ENCODE results near the gene HIGD1A. TPM values are rescaled to one million over a fixed set of nuclear protein-coding genes. Genes with fewer than 3 reads are reported as not detected.

Gene HIGD1A
- total RNA-seq, 1 donor from 2014 or later, result 91.6 TPM

DNA sequence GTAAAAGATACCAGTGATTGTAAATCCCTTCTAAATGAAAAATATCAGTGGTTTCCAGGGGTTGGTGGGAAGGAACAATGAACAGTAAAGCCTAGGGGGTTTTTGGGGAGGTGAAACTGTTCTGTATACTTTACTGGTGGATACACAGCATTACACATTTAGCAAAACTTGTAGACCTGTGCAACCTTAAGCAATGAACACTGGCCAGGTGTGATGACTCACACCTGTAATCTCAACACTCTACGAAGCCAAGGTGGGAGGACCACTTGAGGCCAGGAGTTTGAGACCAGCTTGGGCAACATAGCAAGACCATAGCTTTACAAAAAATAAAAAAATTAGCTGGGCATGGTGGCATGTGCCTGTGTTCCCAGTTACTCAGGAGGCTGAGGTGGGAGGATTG is 33.0 kb downstream of the HIGD1A start:
- Mint-ChIP-seq H3K27ac (no peak overlapping the region), H3K27me3 (peaks cover 18% of the 10 kb centered on the region), H3K9me3 (no peaks in the 10 kb centered on the region), H3K4me3 (no peak overlapping the region), H3K4me1 (peaks cover 11% of the 10 kb centered on the region), H3K36me3 (ENCODE audit: low read depth) (no peaks in the 10 kb centered on the region)
- no peak for DNase-seq
- intact Hi-C loops (cut with micrococcal nuclease), result no loop called here

DNA sequence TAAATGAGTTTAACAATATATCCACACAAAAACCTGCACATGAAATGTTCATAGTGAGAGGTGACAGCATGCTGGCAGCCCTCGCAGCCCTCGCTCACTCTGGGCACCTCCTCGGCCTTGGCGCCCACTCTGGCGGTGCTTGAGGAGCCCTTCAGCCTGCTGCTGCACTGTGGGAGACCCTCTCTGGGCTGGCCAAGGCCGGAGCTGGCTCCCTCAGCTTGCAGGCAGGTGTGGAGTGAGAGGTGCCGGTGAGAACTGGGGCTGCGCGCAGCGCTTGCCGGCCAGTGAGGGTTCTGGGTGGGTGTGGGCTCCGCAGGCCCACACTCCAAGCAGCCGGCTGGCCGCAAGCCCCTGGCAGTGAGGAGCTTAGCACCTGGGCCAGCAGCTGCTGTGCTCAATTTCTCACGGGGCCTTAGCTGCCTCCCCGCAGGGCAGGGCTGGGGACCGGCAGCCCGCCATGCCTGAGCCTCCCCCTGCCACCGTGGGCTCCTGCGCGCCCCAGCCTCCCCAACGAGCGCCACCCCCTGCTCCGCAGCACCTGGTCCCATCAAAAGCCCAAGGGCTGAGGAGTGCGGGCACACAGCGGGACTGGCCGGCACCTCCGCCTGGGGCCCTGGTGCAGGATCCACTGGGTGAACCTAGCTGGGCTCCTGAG is 34.7 kb downstream of the HIGD1A start:
- H3K4me3 Mint-ChIP-seq, result no peak overlapping the region
- intact Hi-C loops (cut with micrococcal nuclease), result no loop called here
- no peaks in the 10 kb centered on the region for H3K36me3 Mint-ChIP-seq (ENCODE audit: low read depth)
- no peak for DNase-seq
- peaks cover 11% of the 10 kb centered on the region for H3K4me1 Mint-ChIP-seq
- H3K27ac Mint-ChIP-seq, result no peak overlapping the region
- peaks cover 23% of the 10 kb centered on the region for H3K27me3 Mint-ChIP-seq
- H3K9me3 Mint-ChIP-seq, result no peaks in the 10 kb centered on the region

DNA sequence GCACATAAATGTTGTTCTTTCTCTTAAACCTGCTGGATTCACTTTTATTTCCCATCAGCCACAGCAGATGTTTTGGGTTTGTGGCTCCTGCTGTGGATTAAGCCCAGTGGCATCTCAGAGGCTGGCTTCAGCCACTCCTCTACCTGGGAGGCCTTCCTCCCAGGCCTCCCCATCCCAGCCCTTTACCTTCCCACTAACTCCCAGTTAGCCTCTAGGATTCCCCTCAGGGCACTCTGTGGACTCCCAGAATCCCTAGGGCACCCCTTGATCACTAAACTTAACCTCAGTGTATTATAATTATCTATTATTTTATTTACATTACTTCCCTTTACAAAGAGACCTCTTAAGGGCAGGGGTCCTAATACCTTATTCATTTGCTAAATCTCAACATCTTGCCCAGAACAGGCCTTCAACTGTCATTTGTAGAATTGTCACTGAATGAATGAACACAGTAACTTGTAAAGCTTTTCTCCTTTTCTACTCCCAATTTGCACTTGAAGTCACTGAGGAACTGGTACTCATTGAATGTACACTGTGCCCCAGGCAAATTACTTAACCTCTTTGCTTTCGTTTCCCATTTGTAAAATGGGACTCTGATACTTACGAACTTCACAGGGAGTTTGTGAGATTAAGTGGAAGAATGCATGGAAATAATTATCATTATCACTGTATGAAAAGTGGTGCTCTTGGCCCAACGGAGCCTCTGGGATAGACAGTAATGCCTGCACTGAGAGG is 39.6 kb downstream of the HIGD1A start:
- Mint-ChIP-seq H3K4me1 (no peaks in the 10 kb centered on the region), H3K27me3 (peaks cover 12% of the 10 kb centered on the region), H3K4me3 (no peak overlapping the region), H3K27ac (no peak overlapping the region), H3K9me3 (no peaks in the 10 kb centered on the region), H3K36me3 (ENCODE audit: low read depth) (no peaks in the 10 kb centered on the region)
- intact Hi-C loops (cut with micrococcal nuclease), result no loop called here
- DNase-seq, result no peak

DNA sequence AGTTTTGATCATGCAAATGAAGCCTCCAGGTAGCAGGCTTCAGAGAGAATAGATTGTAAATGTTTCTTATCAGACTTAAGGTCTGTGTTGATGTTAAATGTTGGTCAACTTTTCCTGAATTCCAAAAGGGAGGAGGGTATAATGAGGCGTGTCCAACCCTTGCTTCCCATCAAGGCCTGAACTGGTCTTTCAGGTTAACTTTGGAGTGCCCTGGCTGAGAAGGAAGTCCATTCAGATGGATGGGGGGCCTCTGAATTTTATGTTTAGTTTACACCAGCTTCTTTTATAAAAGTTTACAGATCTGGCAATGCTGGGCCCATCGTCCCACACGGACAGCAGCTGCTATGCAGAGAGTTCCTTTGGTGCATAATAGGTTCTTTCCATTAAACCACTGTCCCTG is 40.2 kb downstream of the HIGD1A start:
- intact Hi-C loops (cut with micrococcal nuclease), result no loop called here
- Mint-ChIP-seq H3K36me3 (ENCODE audit: low read depth) (no peaks in the 10 kb centered on the region), H3K27ac (no peak overlapping the region), H3K9me3 (no peaks in the 10 kb centered on the region), H3K4me1 (no peaks in the 10 kb centered on the region), H3K4me3 (no peak overlapping the region), H3K27me3 (peaks cover 14% of the 10 kb centered on the region)
- DNase-seq, result no peak

DNA sequence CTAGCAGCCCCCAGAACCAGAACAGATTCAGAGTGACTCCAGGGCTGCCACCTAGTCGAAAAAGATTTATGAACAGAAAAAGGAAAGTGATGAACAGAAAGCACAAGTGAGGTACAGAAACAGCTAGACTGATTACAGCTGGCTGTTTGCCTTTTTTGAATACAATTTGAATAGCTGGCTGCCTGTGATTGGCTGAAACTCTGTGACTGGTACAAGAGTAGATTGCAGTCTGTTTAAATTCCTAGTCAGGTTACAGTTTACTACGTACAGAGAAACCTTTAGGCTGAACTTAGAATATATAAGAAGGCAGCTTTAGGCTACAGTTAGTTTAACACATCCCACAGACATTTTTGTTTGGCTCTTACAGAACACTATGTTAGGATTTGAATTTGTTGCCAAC is 41.3 kb downstream of the HIGD1A start:
- Mint-ChIP-seq H3K9me3 (no peaks in the 10 kb centered on the region), H3K27me3 (peaks cover 20% of the 10 kb centered on the region), H3K36me3 (ENCODE audit: low read depth) (no peaks in the 10 kb centered on the region), H3K4me3 (no peak overlapping the region), H3K4me1 (no peaks in the 10 kb centered on the region), H3K27ac (no peak overlapping the region)
- intact Hi-C loops (cut with micrococcal nuclease), result no loop called here
- no peak for DNase-seq

DNA sequence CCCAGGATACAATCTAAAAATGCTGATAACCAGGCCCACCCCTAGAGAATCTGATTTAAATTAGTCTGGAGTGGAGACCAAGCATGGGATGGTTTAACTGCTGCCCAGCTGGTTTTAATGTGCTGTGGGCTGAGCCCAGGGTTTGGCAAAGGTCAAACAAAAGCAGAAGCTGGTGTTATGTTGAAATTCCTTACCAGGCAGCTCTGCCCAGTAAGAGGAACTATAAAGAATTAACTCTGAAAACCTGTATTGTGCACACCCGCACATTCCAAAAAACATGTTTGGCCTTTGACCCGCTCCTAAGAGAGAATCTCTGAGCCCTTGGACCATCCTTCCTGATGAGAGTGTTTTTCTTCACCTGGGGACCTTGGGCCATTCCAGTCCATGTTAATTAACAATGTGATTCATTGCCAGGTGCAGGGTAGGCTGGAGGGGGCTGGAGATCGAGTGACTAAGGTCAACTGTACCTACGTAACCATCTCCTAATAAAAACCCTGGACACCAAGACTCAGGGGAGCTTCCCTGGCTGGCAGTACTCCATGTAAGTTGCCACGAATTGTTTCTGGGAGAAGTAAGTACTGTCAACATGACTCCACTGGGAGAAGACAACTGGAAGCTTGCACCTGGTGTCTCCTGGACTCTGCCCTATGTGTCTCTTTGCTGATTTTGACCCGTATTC is 42.1 kb downstream of the HIGD1A start:
- no peaks in the 10 kb centered on the region for H3K4me1 Mint-ChIP-seq
- H3K4me3 Mint-ChIP-seq, result no peak overlapping the region
- no peak overlapping the region for H3K27ac Mint-ChIP-seq
- DNase-seq, result no peak
- no peaks in the 10 kb centered on the region for H3K36me3 Mint-ChIP-seq (ENCODE audit: low read depth)
- H3K9me3 Mint-ChIP-seq, result no peaks in the 10 kb centered on the region
- intact Hi-C loops (cut with micrococcal nuclease), result no loop called here
- H3K27me3 Mint-ChIP-seq, result peaks cover 21% of the 10 kb centered on the region

DNA sequence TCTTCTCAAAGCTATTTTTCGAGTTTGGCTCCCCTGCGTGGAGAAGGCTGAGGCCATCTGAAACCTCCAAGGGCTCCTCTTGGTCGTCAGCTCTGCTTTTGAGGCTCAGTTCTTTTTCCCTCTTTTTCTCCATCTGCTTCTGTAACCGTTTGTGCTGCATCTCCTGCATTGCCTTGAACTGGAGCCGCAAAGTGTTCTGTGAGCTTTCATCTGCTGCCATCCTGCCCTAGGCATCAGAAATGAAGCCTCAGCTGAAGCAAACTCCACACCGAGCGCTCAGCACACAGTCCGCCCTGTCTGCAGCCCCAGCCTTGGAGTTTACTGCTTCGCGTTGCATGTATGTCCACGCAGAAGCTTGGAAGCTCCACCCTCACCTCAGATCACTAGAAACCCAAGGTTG is 46.2 kb downstream of the HIGD1A start:
- intact Hi-C loops (cut with micrococcal nuclease), result no loop called here
- H3K4me3 Mint-ChIP-seq, result no peak overlapping the region
- no peak for DNase-seq
- H3K9me3 Mint-ChIP-seq, result no peaks in the 10 kb centered on the region
- no peak overlapping the region for H3K27ac Mint-ChIP-seq
- H3K36me3 Mint-ChIP-seq (ENCODE audit: low read depth), result no peaks in the 10 kb centered on the region
- peaks cover 17% of the 10 kb centered on the region for H3K27me3 Mint-ChIP-seq
- H3K4me1 Mint-ChIP-seq, result peaks cover 2% of the 10 kb centered on the region

DNA sequence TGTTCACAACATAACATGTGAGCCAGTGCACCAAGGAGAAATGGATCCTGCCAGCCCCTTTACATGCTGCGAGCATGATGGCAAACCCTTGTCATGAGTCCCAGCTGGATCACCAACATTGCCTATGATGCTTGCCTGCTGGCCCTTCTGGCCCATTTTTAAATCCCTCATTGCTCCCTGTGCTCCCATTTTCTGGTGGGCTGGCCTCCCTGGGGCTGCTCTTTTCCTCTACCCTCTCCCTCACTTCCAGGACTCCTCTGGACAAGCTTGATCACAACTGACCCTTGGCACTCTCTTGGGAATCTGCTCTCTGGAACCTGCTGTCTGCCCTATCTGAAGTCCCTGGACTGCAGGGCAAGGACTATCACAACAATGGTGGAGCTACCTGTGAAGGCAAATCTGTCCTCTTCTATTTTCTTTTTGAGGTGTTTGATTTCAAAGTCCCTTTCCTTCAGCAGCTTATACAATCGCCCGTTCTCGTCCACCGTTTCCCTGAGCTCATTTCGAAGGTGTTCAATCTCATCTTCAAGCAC is 47.5 kb downstream of the HIGD1A start:
- DNase-seq, result no peak
- Mint-ChIP-seq H3K27me3 (peaks cover 17% of the 10 kb centered on the region), H3K9me3 (no peaks in the 10 kb centered on the region), H3K36me3 (ENCODE audit: low read depth) (no peaks in the 10 kb centered on the region), H3K27ac (no peak overlapping the region), H3K4me3 (no peak overlapping the region), H3K4me1 (peaks cover 2% of the 10 kb centered on the region)
- intact Hi-C loops (cut with micrococcal nuclease), result no loop called here

DNA sequence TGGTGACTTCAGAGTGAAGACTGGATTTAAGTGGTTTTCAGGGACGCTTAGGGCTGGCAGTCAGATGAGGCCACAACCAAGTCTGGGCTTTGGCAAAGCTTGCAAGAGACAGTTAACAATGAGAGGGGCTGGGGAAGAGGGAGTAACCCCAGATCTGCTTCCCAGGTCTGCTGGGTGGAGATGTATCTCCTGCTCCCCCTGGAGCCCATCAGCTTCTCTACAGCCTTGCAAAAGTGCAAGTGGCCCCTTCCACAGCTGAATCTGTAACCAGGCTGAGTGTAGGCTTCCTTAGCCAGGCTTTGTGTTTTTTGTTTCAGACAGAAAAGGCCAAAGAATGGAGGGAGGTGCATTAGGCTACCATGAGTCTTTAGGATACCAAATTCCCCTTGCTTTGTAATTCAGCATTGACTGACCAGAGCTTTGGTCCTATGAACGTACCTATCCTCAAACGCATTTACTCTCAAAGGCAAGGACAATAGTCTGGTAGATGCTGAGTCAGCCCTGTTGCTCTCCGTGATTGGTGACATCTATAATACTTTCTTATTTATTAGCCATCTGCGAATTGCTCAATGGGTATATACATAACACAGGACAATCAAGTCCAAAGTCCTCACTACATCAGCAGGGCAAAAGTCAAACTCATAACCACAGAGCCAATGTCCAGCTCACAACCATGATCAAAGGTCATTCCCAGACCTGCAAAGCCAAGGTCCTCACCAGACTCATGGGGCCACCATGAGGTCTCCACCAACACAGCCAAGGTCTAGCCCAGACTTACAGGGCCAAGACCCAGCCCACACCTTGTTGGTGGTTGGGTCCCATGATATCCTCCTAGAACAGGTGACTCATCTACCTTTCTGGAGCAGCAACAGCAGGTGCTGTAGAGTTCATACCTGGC is 48.4 kb downstream of the HIGD1A start:
- intact Hi-C loops (cut with micrococcal nuclease), result no loop called here
- H3K9me3 Mint-ChIP-seq, result no peaks in the 10 kb centered on the region
- peaks cover 2% of the 10 kb centered on the region for H3K4me1 Mint-ChIP-seq
- no peak overlapping the region for H3K27ac Mint-ChIP-seq
- no peaks in the 10 kb centered on the region for H3K36me3 Mint-ChIP-seq (ENCODE audit: low read depth)
- no peak overlapping the region for H3K4me3 Mint-ChIP-seq
- peaks cover 15% of the 10 kb centered on the region for H3K27me3 Mint-ChIP-seq
- peak; percentile 67 for DNase-seq

DNA sequence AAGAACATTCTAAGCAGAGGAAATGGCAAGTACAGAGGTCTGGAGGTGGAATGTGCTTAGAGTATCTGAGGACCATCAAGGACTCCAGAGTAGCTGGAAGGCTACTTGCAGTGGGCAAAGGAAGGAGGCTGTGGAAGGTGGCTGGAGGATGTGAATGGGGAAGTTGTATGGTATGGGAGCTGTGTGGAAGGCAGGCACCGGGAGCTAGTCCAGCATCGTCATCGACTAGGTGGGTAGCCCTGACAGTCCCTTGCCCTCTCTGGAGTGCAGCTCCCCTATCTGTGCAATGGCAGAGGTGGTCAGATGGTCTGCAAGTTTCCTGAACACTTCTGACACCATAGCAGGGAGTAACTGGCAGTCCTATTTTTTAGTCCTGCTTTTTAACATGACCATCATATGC is 50.5 kb downstream of the HIGD1A start:
- no peak for DNase-seq
- no peak overlapping the region for H3K4me3 Mint-ChIP-seq
- peaks cover 6% of the 10 kb centered on the region for H3K4me1 Mint-ChIP-seq
- no peaks in the 10 kb centered on the region for H3K36me3 Mint-ChIP-seq (ENCODE audit: low read depth)
- H3K27ac Mint-ChIP-seq, result no peak overlapping the region
- H3K9me3 Mint-ChIP-seq, result no peaks in the 10 kb centered on the region
- peaks cover 14% of the 10 kb centered on the region for H3K27me3 Mint-ChIP-seq
- intact Hi-C loops (cut with micrococcal nuclease), result no loop called here

DNA sequence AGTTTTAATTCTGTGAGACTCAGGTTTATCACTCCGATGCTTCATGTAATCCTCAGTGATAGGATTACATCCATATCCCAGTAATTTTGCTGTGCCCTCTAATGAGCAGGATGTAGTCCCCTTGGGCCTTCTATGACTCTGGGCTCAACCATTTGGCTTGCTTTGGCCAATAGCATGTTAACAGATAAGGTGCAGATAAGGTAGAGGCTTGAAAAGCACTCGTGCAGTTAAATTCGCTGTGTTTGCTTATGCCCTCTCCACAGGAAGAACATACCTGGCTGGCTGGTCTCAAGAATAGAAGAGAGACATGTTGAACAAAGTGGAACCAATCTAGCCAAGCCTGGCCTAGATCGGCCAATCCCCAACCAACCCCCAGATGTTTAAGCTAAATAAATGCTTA is 51.3 kb downstream of the HIGD1A start:
- Mint-ChIP-seq H3K36me3 (ENCODE audit: low read depth) (no peaks in the 10 kb centered on the region), H3K9me3 (no peaks in the 10 kb centered on the region), H3K27ac (no peak overlapping the region), H3K27me3 (peaks cover 7% of the 10 kb centered on the region), H3K4me3 (no peak overlapping the region), H3K4me1 (peaks cover 12% of the 10 kb centered on the region)
- intact Hi-C loops (cut with micrococcal nuclease), result no loop called here
- DNase-seq, result no peak

DNA sequence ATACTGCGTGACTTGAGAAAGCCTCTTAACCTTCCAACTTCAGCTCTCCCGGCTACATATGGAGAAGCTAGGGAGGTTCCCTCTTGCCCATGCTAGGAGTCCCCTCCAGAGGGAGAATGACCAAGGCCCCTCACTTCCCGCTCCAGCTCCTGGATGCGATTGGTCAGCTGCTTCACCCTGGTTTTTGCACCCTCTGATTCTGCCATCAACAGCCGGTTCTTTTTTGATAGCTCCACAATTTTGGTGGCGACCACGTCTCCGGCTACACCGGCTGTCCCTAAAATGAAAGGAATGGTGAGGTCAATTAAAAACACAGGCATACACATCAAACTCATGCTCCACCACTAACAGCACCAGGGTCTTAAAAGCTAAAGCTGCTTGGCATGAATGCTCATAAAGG is 51.8 kb downstream of the HIGD1A start:
- no peak overlapping the region for H3K4me3 Mint-ChIP-seq
- no peaks in the 10 kb centered on the region for H3K36me3 Mint-ChIP-seq (ENCODE audit: low read depth)
- H3K27ac Mint-ChIP-seq, result no peak overlapping the region
- intact Hi-C loops (cut with micrococcal nuclease), result no loop called here
- DNase-seq, result no peak
- H3K9me3 Mint-ChIP-seq, result no peaks in the 10 kb centered on the region
- peaks cover 6% of the 10 kb centered on the region for H3K27me3 Mint-ChIP-seq
- H3K4me1 Mint-ChIP-seq, result peaks cover 17% of the 10 kb centered on the region

DNA sequence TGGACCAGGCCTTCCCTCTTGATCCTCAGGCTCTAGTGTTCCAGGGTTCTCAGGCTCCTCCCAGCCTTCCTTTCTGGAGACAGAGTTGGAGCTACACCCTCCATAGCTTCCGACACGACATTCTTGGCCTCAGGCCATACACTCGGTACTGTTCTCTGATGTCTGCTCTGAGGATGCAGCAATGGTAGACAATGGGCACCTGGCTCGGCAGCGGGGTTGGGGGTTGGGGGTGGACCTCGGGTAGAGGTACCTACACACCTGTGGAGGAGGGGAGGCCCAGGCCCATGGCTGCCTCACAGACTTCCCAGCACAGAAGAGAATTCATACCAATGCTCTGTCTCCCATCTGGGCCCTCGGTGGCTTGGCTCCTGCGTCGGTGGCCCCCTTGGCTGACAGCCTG is 52.7 kb downstream of the HIGD1A start:
- Mint-ChIP-seq H3K36me3 (ENCODE audit: low read depth) (no peaks in the 10 kb centered on the region), H3K9me3 (no peaks in the 10 kb centered on the region), H3K4me1 (peaks cover 20% of the 10 kb centered on the region), H3K4me3 (no peak overlapping the region), H3K27ac (no peak overlapping the region), H3K27me3 (peaks cover 6% of the 10 kb centered on the region)
- DNase-seq, result no peak
- intact Hi-C loops (cut with micrococcal nuclease), result no loop called here
